Dedifferentiated amniotic fluid mesenchymal stem cell (primary cell): ENCODE results near the gene PLEKHA8.

Experiments
- DNase-seq: peaks from one replicate; pipeline ENCODE4 v3.0.0-alpha.2; 2016; ENCODE audit errors: extremely low spot score

The PLEKHA8 gene

GRCh38 chr7:30028216-30028748, at the start of gene PLEKHA8:
TSS of gene PLEKHA8 (plus strand) at chr7:30028412. CDS start at chr7:30028763, 351 bp downstream.
- DNase-seq = peak; percentile 74

- no peak for DNase-seq
Observed at GRCh38 chr7:29980151-29980550, 48.1 kb upstream of the PLEKHA8 start.

GRCh38 chr7:29987083-29987482, 41.1 kb upstream of the PLEKHA8 start:
- DNase-seq = no peak

GRCh38 chr7:29987811-29988317, 40.3 kb upstream of the PLEKHA8 start:
- DNase-seq = peak; percentile 90

- peak; percentile 62 for DNase-seq
Observed at GRCh38 chr7:29988424-29989256, 39.6 kb upstream of the PLEKHA8 start.

GRCh38 chr7:29989257-29989995, 38.8 kb upstream of the PLEKHA8 start, which contains the start of gene SCRN1:
TSS of gene SCRN1 (minus strand) at chr7:29989801. CDS start at chr7:29969067, 20,734 bp downstream.
- DNase-seq = no peak

GRCh38 chr7:29990931-29991330, 37.3 kb upstream of the PLEKHA8 start:
- no peak for DNase-seq

GRCh38 chr7:29991937-29992336, 36.3 kb upstream of the PLEKHA8 start:
- no peak for DNase-seq

- no peak for DNase-seq
Observed at GRCh38 chr7:29993140-29993539, 35.1 kb upstream of the PLEKHA8 start.

- DNase-seq = no peak
Observed at GRCh38 chr7:29995652-29996051, 32.6 kb upstream of the PLEKHA8 start.

GRCh38 chr7:29996321-29996720, 31.9 kb upstream of the PLEKHA8 start:
- no peak for DNase-seq

- no peak for DNase-seq
Observed at GRCh38 chr7:29998489-29998888, 29.7 kb upstream of the PLEKHA8 start.

- DNase-seq = no peak
Observed at GRCh38 chr7:30001998-30002397, 26.2 kb upstream of the PLEKHA8 start.

- DNase-seq = no peak
Observed at GRCh38 chr7:30003098-30003497, 25.1 kb upstream of the PLEKHA8 start.

GRCh38 chr7:30005464-30005863, 22.7 kb upstream of the PLEKHA8 start:
- DNase-seq = no peak

- DNase-seq = no peak
Observed at GRCh38 chr7:30010021-30010420, 18.2 kb upstream of the PLEKHA8 start.

GRCh38 chr7:30012757-30013156, 15.5 kb upstream of the PLEKHA8 start:
- DNase-seq = no peak

- DNase-seq = no peak
Observed at GRCh38 chr7:30018451-30018850, 9.8 kb upstream of the PLEKHA8 start.

- no peak for DNase-seq
Observed at GRCh38 chr7:30019387-30019786, 8.8 kb upstream of the PLEKHA8 start.

- no peak for DNase-seq
Observed at GRCh38 chr7:30019960-30020359, 8.3 kb upstream of the PLEKHA8 start.

- DNase-seq = no peak
Observed at GRCh38 chr7:30020535-30020934, 7.7 kb upstream of the PLEKHA8 start.

- DNase-seq = no peak
Observed at GRCh38 chr7:30022991-30023390, 5.2 kb upstream of the PLEKHA8 start.
